Stimulated activated CD4-positive, alpha-beta T cell treated with anti-CD3 and anti-CD28 coated beads, TNF-alpha, amount 100 ng/mL, for 4 hours (primary cell): ENCODE results near the gene IRS2.

Experiments used
- DNase-seq, 3 experiments: peaks; one replicate each; pipeline ENCODE4 v3.0.0-alpha.2; 2020; ENCODE audit warnings: low read depth in 3 of 3

IRS2 gene

DNA sequence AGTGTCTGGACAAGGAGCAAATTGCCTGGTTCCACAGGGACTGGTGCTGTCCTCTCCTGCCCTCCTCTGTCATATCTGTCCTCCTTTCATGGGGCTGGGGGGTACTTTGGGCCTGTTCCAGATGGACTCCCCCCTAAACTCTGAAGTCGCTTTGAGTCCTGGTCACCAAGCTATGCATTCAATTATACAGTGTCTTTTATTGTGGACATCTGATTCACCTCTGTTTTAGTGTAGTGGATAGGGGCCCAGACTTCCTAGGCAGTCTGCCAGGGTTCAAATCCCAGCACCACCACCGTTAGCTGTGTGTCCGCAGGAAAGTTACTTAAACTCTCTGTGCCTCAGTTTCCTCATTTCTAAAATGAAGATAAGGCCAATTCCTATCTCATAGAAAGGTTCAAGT is 21.0 kb upstream of the IRS2 start:
- no peak for DNase-seq

DNA sequence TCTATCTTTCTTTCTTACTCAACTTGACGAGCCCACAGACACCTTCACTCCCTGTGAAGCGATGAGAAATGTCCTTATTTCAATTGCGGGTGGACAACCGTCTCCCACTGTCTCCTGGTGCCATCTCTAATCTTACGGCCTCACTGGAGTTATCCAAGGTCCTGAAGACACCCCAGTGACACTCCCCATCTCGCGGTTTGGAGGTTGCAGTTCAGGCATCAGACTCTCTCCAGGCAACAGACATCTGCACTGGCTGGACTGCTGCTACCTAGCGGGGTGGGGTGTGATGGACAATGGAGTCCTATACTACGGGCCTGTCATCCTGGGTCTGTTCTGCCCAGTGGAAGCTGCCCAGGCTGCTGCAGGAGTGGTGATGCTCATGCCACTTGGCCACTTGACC is 18.3 kb upstream of the IRS2 start:
- DNase-seq, result no peak

DNA sequence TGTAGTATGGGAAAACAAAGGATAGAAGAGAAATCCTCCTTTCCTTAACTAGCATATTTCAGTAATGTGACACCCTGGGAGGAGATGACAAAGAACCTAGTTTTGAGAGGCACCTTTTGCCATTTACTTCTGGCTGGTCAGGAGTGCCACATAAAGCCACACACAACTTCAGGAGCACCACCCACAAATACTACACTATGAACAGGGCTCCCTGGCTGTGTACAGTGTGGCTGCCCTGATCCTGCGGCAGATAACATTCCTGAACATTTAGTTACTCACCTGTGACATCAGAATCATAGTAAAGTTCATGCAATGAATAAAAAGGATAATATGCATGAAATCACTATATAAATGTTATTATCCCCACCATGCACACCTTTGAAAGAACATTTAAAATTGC is 17.4 kb upstream of the IRS2 start:
- DNase-seq, result no peak

DNA sequence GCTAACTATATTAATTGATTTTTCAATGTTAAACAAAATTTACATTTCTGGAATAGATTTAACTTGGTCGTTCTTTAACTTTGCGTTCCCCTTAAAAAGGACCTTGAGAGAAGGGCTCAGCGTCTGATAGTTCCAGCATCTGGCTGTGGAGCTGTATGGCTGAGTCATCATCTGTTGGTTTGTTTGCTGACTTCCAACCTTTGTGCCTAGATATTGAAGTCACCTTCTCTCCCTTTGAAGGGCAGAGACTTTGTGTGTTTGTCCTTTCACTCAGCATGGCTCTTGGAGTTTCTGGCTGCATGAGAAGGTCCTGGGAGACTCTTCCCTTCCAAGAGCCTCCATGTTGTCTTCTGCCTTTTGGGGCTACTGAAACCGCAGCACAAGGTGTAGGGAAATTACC is 16.6 kb upstream of the IRS2 start:
- DNase-seq, result no peak

DNA sequence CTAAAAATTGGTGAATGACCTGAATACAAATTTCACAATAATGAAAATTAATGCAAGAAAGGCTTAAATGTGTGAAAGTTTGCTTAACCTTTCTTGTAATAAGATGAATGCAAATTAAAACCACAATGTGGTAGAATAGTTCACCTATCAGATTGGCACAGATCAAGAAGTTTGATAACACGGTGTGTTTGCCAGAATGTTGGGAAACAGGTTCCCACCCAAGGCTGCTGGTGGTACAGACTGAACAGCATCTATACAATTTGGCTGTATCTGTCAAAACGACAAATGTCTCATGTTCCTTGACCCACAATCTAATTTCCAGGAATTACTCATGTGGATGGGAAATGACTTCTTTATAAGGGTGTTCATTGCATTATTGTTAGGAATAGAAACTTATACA is 8.6 kb upstream of the IRS2 start:
- DNase-seq, result no peak

DNA sequence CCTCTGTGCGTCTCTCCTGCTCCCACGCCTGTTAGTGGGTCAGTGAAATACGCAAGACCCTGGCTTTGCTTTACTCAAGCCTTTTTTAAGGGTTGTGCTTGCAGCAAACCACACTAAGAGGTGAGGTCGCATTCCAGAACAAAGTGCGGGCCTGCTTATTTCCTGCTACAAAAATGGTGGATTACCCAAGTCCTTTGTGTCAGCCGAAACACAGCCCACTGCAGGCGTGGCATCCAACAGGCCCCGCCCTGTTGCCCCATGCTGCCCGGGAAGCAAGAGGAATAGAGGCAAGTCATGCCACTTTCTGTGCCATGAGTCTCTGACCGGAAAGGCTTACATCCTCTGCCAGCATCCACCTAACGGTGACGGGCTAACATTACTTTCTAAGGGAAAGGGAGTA is 7.7 kb upstream of the IRS2 start:
- no peak for DNase-seq

DNA sequence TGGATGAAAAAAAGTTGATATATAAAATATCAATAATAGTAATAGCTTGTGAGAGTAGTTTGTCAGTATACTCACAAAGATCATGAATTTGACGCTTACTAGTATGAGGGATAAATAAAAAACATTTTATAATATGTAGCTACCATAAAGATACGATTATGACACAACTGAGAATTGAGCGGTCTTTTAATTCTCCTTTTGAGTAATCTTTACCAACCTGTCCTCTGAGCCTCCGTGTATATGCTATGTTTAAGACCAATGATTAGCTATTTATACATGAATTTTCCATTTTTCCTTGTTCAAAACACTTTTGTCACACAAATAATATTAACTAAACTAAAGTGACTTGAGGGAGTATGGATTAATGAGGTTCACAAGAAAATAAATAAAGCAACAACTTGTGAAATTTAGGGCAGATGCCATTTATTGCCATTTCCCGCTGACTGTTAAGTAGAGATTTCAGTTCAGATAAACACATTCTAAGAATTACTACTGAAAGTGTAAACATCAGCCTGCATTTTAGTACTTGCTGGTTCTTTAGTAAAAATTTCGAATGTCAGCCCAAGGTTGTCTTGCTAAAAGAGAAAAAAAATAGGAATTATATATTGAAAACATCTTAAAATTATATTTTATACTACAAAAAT is 6.2 kb upstream of the IRS2 start:
- no peak for DNase-seq

DNA sequence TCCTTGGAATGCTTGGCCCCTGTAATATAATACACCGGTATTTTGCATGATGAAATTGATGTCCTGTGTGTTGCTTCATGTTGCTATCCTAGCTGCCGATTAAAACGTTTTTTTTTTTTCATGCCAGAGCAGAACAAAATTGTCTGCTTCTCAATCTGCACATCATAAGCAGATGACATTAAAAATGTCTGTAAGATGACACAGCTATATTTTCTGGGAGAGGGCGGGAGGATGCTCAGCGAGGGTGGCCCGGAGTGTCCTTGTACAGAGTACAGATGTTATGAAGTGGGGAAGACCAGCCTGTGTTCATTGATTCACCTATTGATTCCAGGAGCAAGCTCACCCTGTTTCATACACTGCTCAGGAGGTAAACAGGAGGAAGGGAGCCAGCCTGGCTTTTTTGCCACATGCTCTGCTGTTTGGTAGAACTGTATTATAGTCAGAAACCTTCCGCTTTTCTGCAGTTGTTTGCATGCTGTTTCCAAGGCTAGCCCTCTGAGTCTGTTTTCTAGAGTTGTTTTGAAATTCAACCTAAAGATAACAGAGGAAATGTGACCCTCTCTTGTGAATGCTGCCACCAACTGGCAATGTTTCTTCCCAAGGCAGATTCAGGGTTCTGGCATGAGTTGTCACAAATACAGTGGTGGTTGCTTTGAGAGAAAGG is 4.7 kb upstream of the IRS2 start:
- no peak for DNase-seq

DNA sequence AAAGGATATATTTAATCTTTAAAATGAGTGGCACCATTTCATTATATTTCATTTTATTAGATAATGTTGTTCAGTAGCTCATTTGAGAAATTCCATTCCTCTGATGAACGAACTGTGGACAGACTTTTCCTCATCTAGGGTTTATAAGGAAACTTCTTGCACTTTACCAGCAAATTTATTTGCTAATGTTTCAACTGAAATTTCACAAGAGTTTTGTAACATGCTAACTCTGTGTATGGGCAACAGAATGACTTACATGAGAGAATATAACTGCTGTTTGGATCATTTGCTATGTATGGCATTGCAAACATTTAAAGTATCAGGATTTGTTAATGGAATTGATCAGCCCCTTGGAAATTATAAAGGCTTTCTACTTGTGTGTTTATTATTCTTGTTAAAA is 3.7 kb upstream of the IRS2 start:
- no peak for DNase-seq

DNA sequence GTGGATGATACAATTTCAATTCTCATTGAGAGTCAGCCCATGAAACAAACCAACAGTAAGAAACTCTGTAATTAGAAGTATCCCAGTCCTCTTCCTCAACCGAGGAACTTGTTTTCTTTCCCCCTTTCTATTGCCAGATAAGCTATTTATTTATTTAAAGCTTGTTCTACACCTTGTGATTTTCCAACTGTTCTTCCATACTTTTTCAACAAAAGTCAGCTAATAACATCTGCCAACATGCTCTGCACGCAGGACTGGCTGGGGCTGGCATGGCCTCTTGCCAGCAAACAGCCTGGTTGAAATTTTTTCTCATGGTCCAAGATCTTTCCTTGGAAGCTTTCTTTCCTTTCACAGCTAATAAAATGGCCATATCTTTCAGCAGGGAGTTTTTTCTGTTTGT is 2.9 kb upstream of the IRS2 start:
- DNase-seq, result no peak

DNA sequence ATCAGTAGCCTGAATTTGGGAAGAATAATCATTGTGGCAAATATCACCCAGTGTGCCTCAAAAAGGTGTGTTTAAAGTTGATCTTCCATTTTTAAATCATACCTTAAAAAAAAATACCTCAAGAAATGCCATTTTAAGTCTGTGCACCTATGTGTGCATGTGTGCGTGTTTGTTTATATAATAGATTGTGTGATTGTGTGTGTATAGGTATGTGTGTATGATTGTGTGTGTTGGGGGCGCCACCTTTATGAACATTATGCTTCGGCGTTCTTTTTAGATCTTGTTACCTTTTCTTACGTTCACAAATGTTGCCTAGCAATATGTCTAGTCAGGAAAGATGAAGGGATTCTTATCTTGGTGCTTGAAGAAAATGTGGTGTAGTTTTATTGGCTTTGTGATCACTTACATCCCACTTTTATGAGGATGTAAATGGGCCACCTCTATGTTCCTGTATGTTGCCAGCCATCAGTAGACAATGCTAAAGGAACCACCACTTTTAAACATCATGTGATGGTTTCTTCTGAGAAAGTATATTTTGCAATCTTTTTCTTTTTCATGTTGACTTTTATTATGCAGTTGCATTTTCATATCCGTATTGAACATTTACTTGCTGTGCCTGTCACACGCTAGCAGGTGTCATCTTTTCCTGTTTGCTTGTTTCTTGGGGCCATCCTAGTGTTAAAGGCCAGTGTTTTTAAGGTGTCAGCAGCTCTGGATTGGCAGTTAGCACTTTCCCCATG is 2.2 kb upstream of the IRS2 start:
- no peak for DNase-seq

DNA sequence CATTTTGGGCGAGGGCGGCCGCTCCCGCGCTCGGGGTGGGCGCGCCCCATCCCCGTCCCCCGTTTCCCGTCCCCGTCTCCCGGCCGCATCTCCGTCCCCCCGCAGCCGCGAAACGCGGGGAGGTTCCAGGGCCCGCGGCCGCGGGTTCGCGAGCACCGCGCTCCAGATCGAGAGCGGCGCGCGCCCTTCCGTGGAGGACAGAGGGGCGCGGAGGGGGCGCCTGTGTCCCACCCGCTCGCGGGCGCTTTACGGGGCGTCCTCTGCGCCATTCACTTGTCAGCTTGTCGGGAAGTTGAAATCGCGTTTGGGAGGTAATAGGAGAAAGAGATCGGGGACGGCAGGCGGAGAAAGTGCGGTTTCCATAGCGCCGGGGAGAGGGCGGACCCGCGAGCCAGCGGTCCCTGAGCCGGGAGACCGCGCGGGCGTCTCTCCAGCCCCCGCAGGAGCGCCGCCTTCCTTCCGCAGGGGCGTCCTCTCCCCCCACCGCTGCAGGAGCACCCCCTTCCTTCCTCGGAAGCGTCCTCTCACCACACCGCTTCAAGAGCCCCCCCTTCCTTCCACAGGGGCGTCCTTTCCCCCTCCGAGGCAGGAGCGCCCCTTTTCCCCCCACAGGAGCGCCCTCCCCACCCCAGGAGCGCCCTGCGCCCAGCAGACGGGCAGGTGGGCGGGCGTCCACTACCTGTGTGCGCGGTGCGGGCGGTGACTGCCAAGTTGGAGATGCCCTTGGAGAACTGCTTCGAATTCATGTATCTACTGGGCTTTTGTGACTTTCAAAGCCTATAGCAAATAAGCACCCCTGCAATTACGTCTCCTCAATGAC is 962 bp upstream of the IRS2 start:
- no peak for DNase-seq

DNA sequence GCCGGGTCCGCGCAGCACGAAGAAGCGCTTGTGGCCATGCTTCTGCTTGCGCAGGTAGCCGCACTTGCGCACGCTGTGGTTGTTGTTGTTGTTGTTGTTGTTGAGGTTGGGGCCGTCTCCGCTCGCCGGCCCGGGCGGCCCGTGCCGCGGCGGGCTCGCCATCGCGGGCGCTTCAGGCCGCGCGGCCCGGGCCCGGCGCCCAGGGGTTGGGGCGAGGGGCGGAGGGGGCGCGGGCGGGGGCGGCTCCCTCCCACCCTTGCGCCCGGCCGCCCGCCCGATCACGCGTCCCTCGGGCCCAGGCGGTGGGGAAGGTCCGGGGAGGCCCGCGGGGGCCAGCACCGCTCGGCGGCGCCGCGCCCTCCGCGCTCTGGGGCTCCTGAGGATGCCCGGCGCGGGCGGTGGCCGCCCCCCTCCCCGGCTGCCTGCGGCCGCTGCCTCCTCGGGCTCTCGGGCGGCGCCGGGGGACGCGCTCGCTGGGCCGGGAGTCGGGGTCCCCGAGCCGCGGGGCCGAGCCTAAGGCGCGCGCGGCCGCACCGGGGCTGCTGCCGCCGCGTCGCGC is 412 bp downstream of the IRS2 start:
- no peak for DNase-seq

DNA sequence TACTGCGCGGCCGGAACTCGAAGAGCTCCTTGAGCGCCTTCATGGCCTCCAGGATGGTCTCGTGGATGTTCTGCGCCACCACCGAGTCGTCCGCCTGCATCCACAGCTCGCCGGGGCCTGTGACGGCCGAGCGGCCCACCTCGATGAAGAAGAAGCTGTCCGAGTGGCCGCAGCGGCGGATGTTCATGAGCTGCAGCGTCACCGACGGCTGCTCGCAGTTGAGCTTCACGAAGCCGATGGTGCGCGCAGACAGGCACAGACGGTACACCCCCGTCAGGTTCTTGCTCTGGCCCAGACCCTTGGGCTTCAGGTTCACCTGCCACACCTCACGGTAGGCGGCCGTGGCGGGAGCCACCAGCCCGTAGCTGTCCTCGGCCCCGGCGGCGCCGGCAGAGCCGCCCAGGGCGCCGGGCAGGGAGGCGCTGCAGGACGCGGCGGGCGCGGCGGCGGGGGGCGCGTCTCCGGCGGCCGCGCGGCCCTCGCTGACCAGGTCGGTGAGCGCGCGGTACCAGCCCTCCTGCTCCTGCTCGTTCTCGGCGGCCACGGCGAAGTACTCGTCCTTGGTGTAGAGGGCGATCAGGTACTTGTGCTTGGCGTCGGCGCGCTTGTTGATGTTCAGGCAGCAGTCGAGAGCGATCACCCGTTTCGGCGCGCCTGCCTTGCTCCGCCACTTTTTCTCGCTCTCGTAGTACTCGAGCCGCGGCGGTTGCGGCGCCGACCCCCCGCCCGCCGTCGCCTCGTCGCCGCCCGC is 1.1 kb downstream of the IRS2 start:
- DNase-seq, result peak in 1 of 3 experiments; percentile 34

DNA sequence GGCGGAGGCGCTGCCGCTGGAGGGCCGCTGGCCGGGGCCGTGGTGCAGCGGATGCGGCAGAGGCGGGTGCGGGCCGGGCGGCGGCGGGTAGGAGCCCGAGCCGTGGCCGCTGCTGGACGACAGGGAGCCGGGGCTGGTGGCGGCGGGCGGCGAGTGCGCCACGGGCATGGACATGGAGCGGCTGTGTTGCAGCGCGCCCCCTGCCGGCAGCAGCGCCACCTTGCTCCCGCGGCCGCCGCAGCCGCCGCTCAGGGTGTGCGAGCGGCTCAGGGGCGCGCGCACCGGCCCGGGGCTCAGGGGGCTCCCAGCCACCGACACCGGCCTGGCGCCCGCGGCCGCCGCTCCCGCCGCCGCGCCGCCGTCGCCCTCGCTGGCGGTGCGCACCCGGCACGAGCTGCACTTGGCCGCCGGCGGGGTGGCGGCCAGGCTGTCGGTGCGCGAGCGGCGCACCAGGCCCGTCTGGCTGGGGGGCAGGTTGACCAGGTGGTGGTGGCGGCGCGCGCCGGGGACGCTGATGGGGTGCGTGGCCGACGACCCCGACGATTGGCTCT is 1.7 kb downstream of the IRS2 start:
- DNase-seq, result peak in 2 of 3 experiments; percentile 48 to 57

DNA sequence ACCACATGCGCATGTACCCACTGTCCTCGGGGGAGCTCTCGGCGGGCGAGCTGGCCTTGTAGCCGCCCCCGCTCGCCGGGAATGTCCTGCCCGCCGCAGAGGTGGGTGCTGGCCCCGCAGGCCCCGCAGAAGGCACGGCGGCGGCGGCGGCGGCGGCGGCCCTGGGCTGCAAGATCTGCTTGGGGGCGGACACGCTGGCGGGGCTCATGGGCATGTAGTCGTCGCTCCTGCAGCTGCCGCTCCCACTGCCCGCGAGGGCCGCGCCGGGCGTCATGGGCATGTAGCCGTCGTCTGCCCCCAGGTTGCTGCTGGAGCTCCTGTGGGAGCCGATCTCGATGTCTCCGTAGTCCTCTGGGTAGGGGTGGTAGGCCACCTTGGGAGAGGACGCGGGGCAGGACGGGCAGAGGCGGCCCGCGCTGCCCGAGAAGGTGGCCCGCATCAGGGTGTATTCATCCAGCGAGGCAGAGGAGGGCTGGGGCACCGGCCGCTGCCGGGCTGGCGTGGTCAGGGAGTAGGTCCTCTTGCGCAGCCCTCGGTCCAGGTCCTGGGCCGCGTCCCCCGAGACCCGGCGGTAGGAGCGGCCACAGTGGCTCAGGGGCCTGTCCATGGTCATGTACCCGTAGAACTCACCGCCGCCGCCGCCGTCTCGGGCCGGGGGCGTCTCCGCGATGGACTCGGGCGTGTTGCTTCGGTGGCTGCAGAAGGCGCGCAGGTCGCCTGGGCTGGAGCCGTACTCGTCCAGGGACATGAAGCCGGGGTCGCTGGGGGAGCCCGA is 2.4 kb downstream of the IRS2 start:
- DNase-seq, result no peak

DNA sequence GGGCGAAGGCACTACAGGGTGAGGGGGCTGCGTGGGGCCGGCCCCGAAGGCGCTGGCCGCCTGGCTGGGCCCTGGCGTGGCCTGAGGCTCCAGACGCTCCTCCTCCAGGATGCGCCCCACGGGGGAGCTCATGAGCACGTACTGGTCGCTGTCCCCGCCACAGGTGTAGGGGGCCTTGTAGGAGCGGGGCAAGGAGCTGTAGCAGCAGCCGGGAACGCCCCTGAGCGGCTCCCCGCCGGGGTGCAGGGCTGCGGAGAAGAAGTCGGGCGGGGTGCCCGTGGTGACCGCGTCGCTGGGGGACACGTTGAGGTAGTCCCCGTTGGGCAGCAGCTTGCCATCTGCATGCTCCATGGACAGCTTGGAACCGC is 3.0 kb downstream of the IRS2 start:
- DNase-seq, result no peak

DNA sequence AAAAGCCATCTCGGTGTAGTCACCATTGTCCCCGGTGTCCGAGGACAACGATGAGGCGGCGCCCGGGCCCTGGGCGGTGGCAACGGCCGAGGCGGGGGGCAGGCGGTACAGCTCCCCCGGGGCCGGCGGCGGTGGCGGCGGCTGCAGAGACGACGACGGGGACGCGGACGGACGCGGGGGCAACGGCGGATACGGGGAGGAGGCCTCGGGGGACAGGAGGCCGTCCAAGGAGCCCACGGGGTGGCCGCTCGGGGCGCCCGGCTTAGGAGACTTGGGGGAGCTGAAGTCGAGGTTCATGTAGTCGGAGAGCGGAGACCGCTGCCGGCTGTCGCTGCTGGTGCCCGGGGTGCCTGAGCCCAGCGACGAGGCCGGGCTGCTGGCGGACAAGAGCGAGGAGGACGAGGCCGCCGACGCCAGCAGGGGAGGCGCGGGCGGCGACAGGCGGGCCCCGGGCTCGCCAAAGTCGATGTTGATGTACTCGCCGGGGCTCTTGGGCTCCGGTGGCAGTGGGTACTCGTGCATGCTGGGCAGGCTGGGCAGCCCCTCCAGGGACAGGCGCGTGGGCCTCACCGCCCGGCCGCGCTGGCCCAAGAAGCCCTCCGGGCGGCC is 3.5 kb downstream of the IRS2 start:
- no peak for DNase-seq

DNA sequence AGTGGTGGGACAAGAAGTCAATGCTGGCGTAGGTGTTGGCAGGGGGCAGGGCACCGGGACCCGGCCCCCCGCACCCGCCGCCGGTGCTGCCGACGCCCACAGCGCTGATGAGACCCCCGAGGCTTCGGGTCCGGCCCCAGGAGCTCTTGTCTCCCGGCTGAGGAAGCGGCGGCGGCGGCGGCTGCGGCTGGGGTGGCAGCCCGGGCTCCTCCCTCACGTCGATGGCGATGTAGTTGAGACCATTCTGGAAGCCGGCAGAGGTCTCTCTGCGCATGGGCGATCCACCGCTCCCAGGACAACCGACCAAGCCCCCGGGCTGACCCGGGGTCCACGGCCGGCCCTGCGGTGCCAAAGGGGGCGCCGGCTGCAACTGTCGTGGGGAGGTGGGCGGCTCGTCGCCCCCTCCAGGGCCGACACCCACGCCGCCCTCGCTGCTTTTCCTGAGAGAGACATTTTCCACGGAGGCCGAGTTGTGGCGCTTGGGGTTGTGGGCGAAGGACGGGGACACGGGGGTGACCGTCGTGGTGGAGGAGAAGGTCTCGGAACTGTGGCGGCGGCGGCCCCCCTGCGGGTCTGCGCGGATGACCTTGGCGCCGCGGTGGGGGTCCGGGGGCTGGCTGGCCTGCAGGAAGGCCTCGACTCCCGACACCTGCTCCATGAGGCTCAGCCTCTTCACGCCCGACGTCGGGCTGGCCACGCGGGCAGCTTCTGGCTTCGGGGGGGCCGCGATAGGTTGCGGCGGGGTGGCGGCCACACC is 4.1 kb downstream of the IRS2 start:
- no peak for DNase-seq
